Neural crest cell (in vitro differentiated cells): ENCODE measurements around the gene LPCAT2. TPM values are rescaled to one million over a fixed set of nuclear protein-coding genes. Genes with fewer than 3 reads are reported as not detected.

Experiments used
- DNase-seq: peaks from one replicate; pipeline ENCODE4 v3.0.0; 2021; ENCODE audit warnings: low read depth, mixed read lengths, low spot score
- H3K27ac Mint-ChIP-seq: one replicate; pipeline ENCODE4 v1.8.0; 2021; ENCODE audit warnings: mild to moderate bottlenecking, mixed read lengths; ENCODE audit not compliant: unreplicated experiment
- H3K27me3 Mint-ChIP-seq: 2 replicates; pipeline ENCODE4 v1.8.0; 2021; ENCODE audit warnings: low read depth, mild to moderate bottlenecking, mixed read lengths
- H3K36me3 Mint-ChIP-seq: 2 replicates; pipeline ENCODE4 v1.8.0; 2021; ENCODE audit warnings: low read depth, mild to moderate bottlenecking, mixed read lengths
- H3K4me1 Mint-ChIP-seq: 2 replicates; pipeline ENCODE4 v1.8.0; 2021; ENCODE audit warnings: mixed read lengths
- H3K4me3 Mint-ChIP-seq: one replicate; pipeline ENCODE4 v1.8.0; 2021; ENCODE audit warnings: mild to moderate bottlenecking, mixed read lengths
- H3K9me3 Mint-ChIP-seq: 2 replicates; pipeline ENCODE4 v1.8.0; 2021; ENCODE audit warnings: mixed read lengths
- CTCF ChIP-seq: fragments of 200-600 bp; sonication (generic); conservative IDR thresholded peaks from 2 replicates; pipeline ENCODE4 v1.5.0; 2021; ENCODE audit warnings: antibody characterized with exemption, mild to moderate bottlenecking
- total RNA-seq: library from RNA; stranded (reverse); gene quantifications from 2 replicates; pipeline ENCODE4 v1.2.1, GENCODE V29; 2021

LPCAT2 gene
- total RNA-seq, 1 donor from 2014 or later = 7.2 TPM

DNA sequence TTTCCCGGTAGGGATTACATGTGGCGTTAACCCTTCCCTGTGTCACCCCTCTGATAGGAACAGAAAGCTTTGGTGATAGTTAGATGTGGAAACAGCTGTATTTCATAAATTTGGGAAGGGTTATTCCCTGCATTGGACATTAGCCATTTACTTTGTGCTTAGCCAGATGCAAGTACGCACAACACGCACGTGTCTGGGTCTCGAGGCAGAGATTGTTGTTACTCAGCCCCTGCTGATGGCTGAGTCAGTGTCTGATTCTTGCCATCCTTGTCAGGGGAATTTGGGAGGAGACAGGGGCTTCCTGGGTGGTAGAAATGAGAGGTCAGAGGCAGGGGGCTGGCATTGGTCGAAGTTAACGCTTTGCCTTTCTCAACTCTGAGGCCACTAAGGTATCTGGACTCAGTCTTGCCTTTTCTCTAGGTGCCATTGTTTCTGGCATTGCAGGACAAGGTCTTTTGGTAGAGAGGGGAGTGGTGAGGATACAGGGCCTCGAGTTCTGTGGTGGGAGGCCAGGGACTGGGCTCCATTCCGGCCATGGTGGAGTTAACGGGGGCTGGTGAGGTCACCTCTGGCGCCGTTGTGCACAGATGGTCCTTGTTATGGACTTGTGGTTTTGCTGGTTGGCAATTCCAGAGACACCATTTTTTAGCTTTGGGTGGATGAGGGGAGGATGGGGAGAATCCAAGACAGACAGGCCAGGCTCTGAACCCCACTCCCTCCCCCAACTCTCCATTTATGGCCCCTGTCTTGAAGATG, 21.6 kb upstream of the LPCAT2 start:
- H3K4me1 Mint-ChIP-seq = no peaks in the 10 kb centered on the region
- peaks cover 4% of the 10 kb centered on the region for H3K9me3 Mint-ChIP-seq
- H3K27me3 Mint-ChIP-seq = no peaks in the 10 kb centered on the region
- H3K4me3 Mint-ChIP-seq = no peak overlapping the region
- peaks cover 38% of the 10 kb centered on the region for H3K36me3 Mint-ChIP-seq
- no peak overlapping the region for H3K27ac Mint-ChIP-seq
- no peak for DNase-seq
- TF ChIP-seq CTCF = no peak

- no peak for DNase-seq
- Mint-ChIP-seq H3K36me3 (peaks cover 35% of the 10 kb centered on the region), H3K9me3 (peaks cover 4% of the 10 kb centered on the region), H3K4me1 (no peaks in the 10 kb centered on the region), H3K27me3 (no peaks in the 10 kb centered on the region), H3K4me3 (no peak overlapping the region), H3K27ac (no peak overlapping the region)
- no peak for TF ChIP-seq CTCF
Observed at GRCh38 chr16:55488306-55488705, 20.6 kb upstream of the LPCAT2 start.

- Mint-ChIP-seq H3K36me3 (peaks cover 37% of the 10 kb centered on the region), H3K9me3 (peaks cover 4% of the 10 kb centered on the region), H3K27me3 (no peaks in the 10 kb centered on the region), H3K4me3 (no peak overlapping the region), H3K4me1 (peaks cover 3% of the 10 kb centered on the region), H3K27ac (no peak overlapping the region)
- no peak for TF ChIP-seq CTCF
- no peak for DNase-seq
Observed at GRCh38 chr16:55489119-55489955, 19.5 kb upstream of the LPCAT2 start.

- H3K27me3 Mint-ChIP-seq = no peaks in the 10 kb centered on the region
- peaks cover under 1% of the 10 kb centered on the region for H3K9me3 Mint-ChIP-seq
- no peak for TF ChIP-seq CTCF
- peaks cover 31% of the 10 kb centered on the region for H3K36me3 Mint-ChIP-seq
- no peak for DNase-seq
- no peak overlapping the region for H3K4me3 Mint-ChIP-seq
- peaks cover 9% of the 10 kb centered on the region for H3K4me1 Mint-ChIP-seq
- H3K27ac Mint-ChIP-seq = no peak overlapping the region
Observed at GRCh38 chr16:55489956-55490265, 19.0 kb upstream of the LPCAT2 start.

GRCh38 chr16:55490301-55490700, 18.6 kb upstream of the LPCAT2 start:
- no peak for DNase-seq
- H3K4me3 Mint-ChIP-seq = no peak overlapping the region

More at GRCh38 chr16:55490301-55490700, 18.6 kb upstream of the LPCAT2 start:
- peaks cover 29% of the 10 kb centered on the region for H3K36me3 Mint-ChIP-seq
- no peaks in the 10 kb centered on the region for H3K9me3 Mint-ChIP-seq
- H3K4me1 Mint-ChIP-seq = peaks cover 13% of the 10 kb centered on the region
- TF ChIP-seq CTCF = no peak
- H3K27ac Mint-ChIP-seq = no peak overlapping the region
- H3K27me3 Mint-ChIP-seq = no peaks in the 10 kb centered on the region
